SH-SY5Y (cell line): ENCODE results near the gene ACAT2.

Experiments
- GATA2 ChIP-seq: IDR thresholded peaks from 2 replicates; pipeline ENCODE4 v1.6.1; 2011; ENCODE audit warnings: mild to moderate bottlenecking, low read depth, low read length
- GATA3 ChIP-seq: IDR thresholded peaks from 2 replicates; pipeline ENCODE4 v1.6.1; 2011; ENCODE audit warnings: low read depth, mild to moderate bottlenecking, low read length, moderate library complexity

DNA sequence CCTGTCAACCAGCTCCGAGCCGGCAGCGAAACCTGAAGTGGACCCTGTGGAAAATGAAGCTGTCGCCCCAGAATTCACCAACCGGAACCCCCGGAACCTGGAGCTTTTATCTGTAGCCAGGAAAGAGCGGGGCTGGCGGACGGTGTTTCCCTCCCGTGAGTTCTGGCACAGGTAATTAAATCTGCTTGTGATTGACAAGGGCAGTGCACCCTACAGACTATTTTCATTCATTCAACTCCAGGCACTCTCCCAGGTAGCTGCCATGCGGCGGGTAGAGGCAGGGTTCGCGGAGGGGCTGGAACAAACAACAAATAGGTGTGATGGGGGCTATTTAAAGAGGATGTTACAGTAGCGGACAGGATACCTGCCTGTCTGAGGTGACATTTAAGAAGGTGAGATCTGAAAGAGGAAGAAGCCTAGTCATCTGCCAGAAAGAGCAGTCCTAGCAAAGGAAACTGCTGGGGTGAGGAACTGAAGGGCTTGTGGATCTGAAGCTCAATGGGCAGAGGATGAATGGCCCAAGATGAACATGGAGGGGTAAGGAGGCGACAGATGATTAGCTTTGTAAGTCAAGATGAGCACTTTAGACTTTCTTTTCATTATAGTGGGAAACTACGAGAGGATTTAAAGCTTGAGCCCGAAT is 29.2 kb downstream of the ACAT2 start:
- TF ChIP-seq GATA3 (no peak), GATA2 (no peak)
